HepG2 (cell line): Measurements from ENCODE around the gene SFXN5. TPM values are rescaled to one million over a fixed set of nuclear protein-coding genes. Genes with fewer than 3 reads are reported as not detected.

Source experiments
- BATF2 ChIP-seq: sonication (generic); formaldehyde crosslinking; IDR thresholded peaks from 2 replicates; pipeline ENCODE4 v1.8.0; 2022; ENCODE audit warnings: mild to moderate bottlenecking, missing genetic modification reagents, moderate library complexity
- FOXP1 ChIP-seq, 2 experiments: fragments of 450-650 bp in 1 of 2; IDR thresholded peaks; 2 replicates each; pipeline ENCODE4 v1.6.1; 2017 to 2018; ENCODE audit warnings: antibody characterized with exemption in 1 of 2
- GATA4 ChIP-seq: sonication (generic); IDR thresholded peaks from 2 replicates; pipeline ENCODE4 v1.6.1; 2016; ENCODE audit warnings: antibody characterized with exemption, low read depth, borderline replicate concordance
- HMG20B ChIP-seq: conservative IDR thresholded peaks from 2 replicates; pipeline ENCODE4 v1.6.1; 2016; ENCODE audit warnings: missing genetic modification reagents, missing compliant biosample characterization
- KLF12 ChIP-seq: sonication (generic); formaldehyde crosslinking; IDR thresholded peaks from 2 replicates; pipeline ENCODE4 v1.4.0; 2020; ENCODE audit warnings: missing genetic modification reagents, borderline replicate concordance
- MATR3 ChIP-seq: sonication (generic); formaldehyde crosslinking; IDR thresholded peaks from 2 replicates; pipeline ENCODE4 v1.4.0; 2020; ENCODE audit warnings: missing genetic modification reagents
- NFYC ChIP-seq: IDR thresholded peaks from 2 replicates; pipeline ENCODE4 v1.6.1; 2016; ENCODE audit warnings: missing genetic modification reagents, missing compliant biosample characterization
- NR2C2 ChIP-seq: sonication (generic); formaldehyde crosslinking; IDR thresholded peaks from 2 replicates; pipeline ENCODE4 v1.4.0; 2020; ENCODE audit warnings: missing genetic modification reagents, mild to moderate bottlenecking, moderate library complexity, borderline replicate concordance
- PITX1 ChIP-seq: sonication (generic); formaldehyde crosslinking; IDR thresholded peaks from 2 replicates; pipeline ENCODE4 v1.5.1; 2020; ENCODE audit warnings: mild to moderate bottlenecking, missing genetic modification reagents
- RCOR2 ChIP-seq: IDR thresholded peaks from 2 replicates; pipeline ENCODE4 v1.6.1; 2016; ENCODE audit warnings: missing biosample characterization, missing genetic modification reagents
- SETDB1 ChIP-seq: sonication (generic); formaldehyde crosslinking; IDR thresholded peaks from 2 replicates; pipeline ENCODE4 v1.5.1; 2020; ENCODE audit warnings: missing genetic modification reagents, mild to moderate bottlenecking, borderline replicate concordance
- SOX5 ChIP-seq: IDR thresholded peaks from 2 replicates; pipeline ENCODE4 v1.6.1; 2016; ENCODE audit warnings: borderline replicate concordance
- SRSF4 ChIP-seq: fragments of 200-400 bp; formaldehyde crosslinking; IDR thresholded peaks from one replicate; pipeline ENCODE4 v1.6.1; 2018; ENCODE audit warnings: mild to moderate bottlenecking, low read depth, low read length, moderate library complexity; ENCODE audit not compliant: poor library complexity, severe bottlenecking
- SRSF9 ChIP-seq: fragments of 200-400 bp; formaldehyde crosslinking; IDR thresholded peaks from 2 replicates; pipeline ENCODE4 v1.6.1; 2018; ENCODE audit warnings: borderline replicate concordance, mild to moderate bottlenecking, low read depth, low read length; ENCODE audit not compliant: insufficient read depth, poor library complexity, severe bottlenecking
- TBP ChIP-seq: sonication (generic); formaldehyde crosslinking; IDR thresholded peaks from 2 replicates; pipeline ENCODE4 v1.5.0; 2020; ENCODE audit warnings: missing genetic modification reagents
- ZFP36L2 ChIP-seq: sonication (generic); formaldehyde crosslinking; IDR thresholded peaks from 2 replicates; pipeline ENCODE4 v1.4.0; 2020; ENCODE audit warnings: missing genetic modification reagents
- ZNF12 ChIP-seq: sonication (generic); formaldehyde crosslinking; IDR thresholded peaks from 2 replicates; pipeline ENCODE4 v1.5.0; 2020; ENCODE audit warnings: missing genetic modification reagents
- ZNF510 ChIP-seq: sonication (generic); formaldehyde crosslinking; IDR thresholded peaks from 2 replicates; pipeline ENCODE4 v1.4.0; 2020; ENCODE audit warnings: low read depth, mild to moderate bottlenecking, missing genetic modification reagents
- ZNF737 ChIP-seq: sonication (generic); formaldehyde crosslinking; IDR thresholded peaks from 2 replicates; pipeline ENCODE4 v1.5.0; 2020; ENCODE audit warnings: missing genetic modification reagents, mild to moderate bottlenecking, borderline replicate concordance
- ZNF761 ChIP-seq: sonication (generic); formaldehyde crosslinking; conservative IDR thresholded peaks from 2 replicates; pipeline ENCODE4 v1.4.0; 2020; ENCODE audit warnings: mild to moderate bottlenecking, missing genetic modification reagents
- polyA plus RNA-seq, 8 experiments: library from polyadenylated mRNA; depleted of rRNA in 3 of 8; stranded (reverse) in 7 of 8; unstranded in 1 of 8; fragments of >200 nt; fragmentation: Illumina TruSeq in 4 of 8; extraction: Trizol in 4 of 8; gene quantifications; 2 replicates each; pipeline versions ENCODE4 v1.2.1 to v1.2.3, GENCODE V29; 2011 to 2016; ENCODE audit warnings: low read depth in 4 of 8, missing spikeins in 1 of 8, mixed read lengths in 1 of 8; ENCODE audit not compliant: insufficient read depth in 1 of 8
- total RNA-seq, 5 experiments: library from RNA; depleted of rRNA; stranded (reverse); fragments of >200 nt; fragmentation: Illumina TruSeq; extraction: Trizol; gene quantifications; 2 replicates each; pipeline ENCODE4 v1.2.3, GENCODE V29; 2016; ENCODE audit warnings: low read depth in 1 of 5
- TF ChIP-seq, protein P1 (sequence below): sonication (generic); formaldehyde crosslinking; IDR thresholded peaks from 2 replicates; pipeline ENCODE4 v1.4.0; 2020; ENCODE audit warnings: low read depth, missing genetic modification reagents
- TF ChIP-seq, protein P2 (sequence below): sonication (generic); formaldehyde crosslinking; conservative IDR thresholded peaks from 2 replicates; pipeline ENCODE4 v1.4.0; 2020; ENCODE audit warnings: missing genetic modification reagents
- TF ChIP-seq, protein P3 (sequence below): IDR thresholded peaks from 2 replicates; pipeline ENCODE4 v1.6.1; 2012; ENCODE audit warnings: inconsistent platforms

SFXN5 gene
- total and polyA plus RNA-seq, 2 of the 13 experiments (the other 11 are each of a cell fraction or from before 2014, with no cell fraction given): 34.9 to 37.4 TPM

- TF ChIP-seq SRSF9 (no peak), SOX5 (CRISPR knock-in tag) (no peak), TBP (CRISPR knock-in tag) (no peak), ZFP36L2 (CRISPR knock-in tag) (no peak), NR2C2 (CRISPR knock-in tag) (no peak), ZNF761 (CRISPR knock-in tag) (no peak), ZNF12 (no peak), FOXP1 (IDR thresholded peaks at IDR 0.05) (no peak), FOXP1 (CRISPR knock-in tag; IDR thresholded peaks at IDR 0.05) (no peak), RCOR2 (CRISPR knock-in tag) (no peak), SETDB1 (CRISPR knock-in tag) (no peak), BATF2 (CRISPR knock-in tag) (no peak), ZNF737 (no peak), GATA4 (no peak), KLF12 (no peak), NFYC (CRISPR knock-in tag) (no peak), HMG20B (CRISPR knock-in tag) (no peak), SRSF4 (no peak), ZNF510 (CRISPR knock-in tag) (no peak), PITX1 (CRISPR knock-in tag) (peak; percentile 51; the same call in 1 of the 2 replicates), MATR3 (no peak)
- TF ChIP-seq, protein P1, sequence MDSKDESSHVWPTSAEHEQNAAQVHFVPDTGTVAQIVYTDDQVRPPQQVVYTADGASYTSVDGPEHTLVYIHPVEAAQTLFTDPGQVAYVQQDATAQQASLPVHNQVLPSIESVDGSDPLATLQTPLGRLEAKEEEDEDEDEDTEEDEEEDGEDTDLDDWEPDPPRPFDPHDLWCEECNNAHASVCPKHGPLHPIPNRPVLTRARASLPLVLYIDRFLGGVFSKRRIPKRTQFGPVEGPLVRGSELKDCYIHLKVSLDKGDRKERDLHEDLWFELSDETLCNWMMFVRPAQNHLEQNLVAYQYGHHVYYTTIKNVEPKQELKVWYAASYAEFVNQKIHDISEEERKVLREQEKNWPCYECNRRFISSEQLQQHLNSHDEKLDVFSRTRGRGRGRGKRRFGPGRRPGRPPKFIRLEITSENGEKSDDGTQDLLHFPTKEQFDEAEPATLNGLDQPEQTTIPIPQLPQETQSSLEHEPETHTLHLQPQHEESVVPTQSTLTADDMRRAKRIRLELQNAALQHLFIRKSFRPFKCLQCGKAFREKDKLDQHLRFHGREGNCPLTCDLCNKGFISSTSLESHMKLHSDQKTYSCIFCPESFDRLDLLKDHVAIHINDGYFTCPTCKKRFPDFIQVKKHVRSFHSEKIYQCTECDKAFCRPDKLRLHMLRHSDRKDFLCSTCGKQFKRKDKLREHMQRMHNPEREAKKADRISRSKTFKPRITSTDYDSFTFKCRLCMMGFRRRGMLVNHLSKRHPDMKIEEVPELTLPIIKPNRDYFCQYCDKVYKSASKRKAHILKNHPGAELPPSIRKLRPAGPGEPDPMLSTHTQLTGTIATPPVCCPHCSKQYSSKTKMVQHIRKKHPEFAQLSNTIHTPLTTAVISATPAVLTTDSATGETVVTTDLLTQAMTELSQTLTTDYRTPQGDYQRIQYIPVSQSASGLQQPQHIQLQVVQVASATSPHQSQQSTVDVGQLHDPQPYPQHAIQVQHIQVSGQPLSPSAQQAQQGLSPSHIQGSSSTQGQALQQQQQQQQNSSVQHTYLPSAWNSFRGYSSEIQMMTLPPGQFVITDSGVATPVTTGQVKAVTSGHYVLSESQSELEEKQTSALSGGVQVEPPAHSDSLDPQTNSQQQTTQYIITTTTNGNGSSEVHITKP (CRISPR knock-in tag): 0 out of 2 replicates have a peak, but pooled peaks have one; percentile 20
- TF ChIP-seq, protein P2, sequence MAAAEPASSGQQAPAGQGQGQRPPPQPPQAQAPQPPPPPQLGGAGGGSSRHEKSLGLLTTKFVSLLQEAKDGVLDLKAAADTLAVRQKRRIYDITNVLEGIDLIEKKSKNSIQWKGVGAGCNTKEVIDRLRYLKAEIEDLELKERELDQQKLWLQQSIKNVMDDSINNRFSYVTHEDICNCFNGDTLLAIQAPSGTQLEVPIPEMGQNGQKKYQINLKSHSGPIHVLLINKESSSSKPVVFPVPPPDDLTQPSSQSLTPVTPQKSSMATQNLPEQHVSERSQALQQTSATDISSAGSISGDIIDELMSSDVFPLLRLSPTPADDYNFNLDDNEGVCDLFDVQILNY: no peak
- TF ChIP-seq, protein P3, sequence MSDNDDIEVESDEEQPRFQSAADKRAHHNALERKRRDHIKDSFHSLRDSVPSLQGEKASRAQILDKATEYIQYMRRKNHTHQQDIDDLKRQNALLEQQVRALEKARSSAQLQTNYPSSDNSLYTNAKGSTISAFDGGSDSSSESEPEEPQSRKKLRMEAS: peak; percentile 33; the same call in 1 of the 2 replicates
Measured at GRCh38 chr2:73085691-73086090, 14.2 kb upstream of the SFXN5 start (continued).
